ENCODE measurements around the gene HARS1.
"Not testable (repeated sequence)": the region's sequence is repeated elsewhere in the genome, so short reads cannot be mapped to it uniquely, and the experiment has no call there.

HARS1 gene

GRCh38 chr5:140677947-140678346, 13.2 kb downstream of the HARS1 start:
- Histone ChIP-seq H3K9me3 (ENCODE audit: control insufficient read depth, low read length) (no peaks in the 10 kb centered on the region), H3K27ac (ENCODE audit: insufficient read depth, low read depth, low read length, poor library complexity, severe bottlenecking) (no peak overlapping the region), H3K36me3 (ENCODE audit: control insufficient read depth, insufficient read depth, low read length) (peaks cover 28% of the 10 kb centered on the region), H3K4me3 (ENCODE audit: insufficient read depth, low read depth, low read length) (no peak overlapping the region), H3K4me1 (ENCODE audit: control insufficient read depth, insufficient read depth, low read length) (no peaks in the 10 kb centered on the region), H3K27me3 (ENCODE audit: control insufficient read depth, insufficient read depth, low read length, poor library complexity, severe bottlenecking) (no peaks in the 10 kb centered on the region)
- 91 to 97% methylated on average over 3 of the region's 3 CpGs for WGBS, 2 experiments

GRCh38 chr5:140674629-140675028, 16.5 kb downstream of the HARS1 start:
- Histone ChIP-seq H3K9me3 (ENCODE audit: control insufficient read depth, low read length) (no peaks in the 10 kb centered on the region), H3K27me3 (ENCODE audit: control insufficient read depth, insufficient read depth, low read length, poor library complexity, severe bottlenecking) (no peaks in the 10 kb centered on the region), H3K36me3 (ENCODE audit: control insufficient read depth, insufficient read depth, low read length) (peaks cover 31% of the 10 kb centered on the region), H3K4me1 (ENCODE audit: control insufficient read depth, insufficient read depth, low read length) (no peaks in the 10 kb centered on the region), H3K27ac (ENCODE audit: insufficient read depth, low read depth, low read length, poor library complexity, severe bottlenecking) (no peak overlapping the region), H3K4me3 (ENCODE audit: insufficient read depth, low read depth, low read length) (no peak overlapping the region)
- 97 to 99% methylated on average over 4 of the region's 4 CpGs for WGBS, 2 experiments

DNA sequence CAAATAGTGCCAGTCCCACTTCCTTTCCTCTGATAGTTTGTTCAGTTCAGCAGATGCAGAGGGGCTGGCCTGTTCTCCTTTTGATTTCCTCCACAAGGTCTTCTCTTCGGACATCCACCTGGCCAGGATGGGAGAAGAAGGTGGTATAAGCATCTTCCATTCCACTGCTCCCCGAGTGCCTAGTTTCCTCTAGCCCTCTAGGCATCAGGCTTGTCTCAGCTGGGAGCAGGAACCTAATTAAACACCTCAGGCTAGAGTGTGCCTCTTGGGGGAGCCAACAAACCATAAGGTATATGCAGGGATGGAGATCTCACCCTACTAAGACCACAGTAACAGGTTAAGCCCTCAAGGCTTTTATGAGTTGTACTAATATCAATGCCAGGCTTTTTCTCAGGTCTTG, 17.0 kb downstream of the HARS1 start:
- no peaks in the 10 kb centered on the region for H3K4me1 ChIP-seq (ENCODE audit: control insufficient read depth, insufficient read depth, low read length)
- H3K9me3 ChIP-seq (ENCODE audit: control insufficient read depth, low read length), result no peaks in the 10 kb centered on the region
- no peak overlapping the region for H3K4me3 ChIP-seq (ENCODE audit: insufficient read depth, low read depth, low read length)
- 88 to 94% methylated on average over 2 of the region's 2 CpGs for WGBS, 2 experiments
- no peak overlapping the region for H3K27ac ChIP-seq (ENCODE audit: insufficient read depth, low read depth, low read length, poor library complexity, severe bottlenecking)
- peaks cover 31% of the 10 kb centered on the region for H3K36me3 ChIP-seq (ENCODE audit: control insufficient read depth, insufficient read depth, low read length)
- H3K27me3 ChIP-seq (ENCODE audit: control insufficient read depth, insufficient read depth, low read length, poor library complexity, severe bottlenecking), result no peaks in the 10 kb centered on the region

- Histone ChIP-seq H3K27ac (ENCODE audit: insufficient read depth, low read depth, low read length, poor library complexity, severe bottlenecking) (no peak within 1 kb of the TSS), H3K4me3 (ENCODE audit: insufficient read depth, low read depth, low read length) (no peak within 1 kb of the TSS), H3K4me1 (ENCODE audit: control insufficient read depth, insufficient read depth, low read length) (no peaks in the 10 kb centered on the region), H3K36me3 (ENCODE audit: control insufficient read depth, insufficient read depth, low read length) (peaks cover 39% of the 10 kb centered on the region), H3K27me3 (ENCODE audit: control insufficient read depth, insufficient read depth, low read length, poor library complexity, severe bottlenecking) (no peaks in the 10 kb centered on the region), H3K9me3 (ENCODE audit: control insufficient read depth, low read length) (no peaks in the 10 kb centered on the region)
- 93 to 94% methylated on average over 45 of the region's 45 CpGs for WGBS, 2 experiments
Measured at GRCh38 chr5:140673187-140673976, 17.8 kb downstream of the HARS1 start, which contains the start of gene DND1. Gene DND1 (minus strand): TSS chr5:140673576. CDS start chr5:140673542, 34 bp downstream.

- Histone ChIP-seq H3K36me3 (ENCODE audit: control insufficient read depth, insufficient read depth, low read length) (peaks cover 38% of the 10 kb centered on the region), H3K9me3 (ENCODE audit: control insufficient read depth, low read length) (no peaks in the 10 kb centered on the region), H3K27me3 (ENCODE audit: control insufficient read depth, insufficient read depth, low read length, poor library complexity, severe bottlenecking) (no peaks in the 10 kb centered on the region), H3K27ac (ENCODE audit: insufficient read depth, low read depth, low read length, poor library complexity, severe bottlenecking) (no peak overlapping the region), H3K4me1 (ENCODE audit: control insufficient read depth, insufficient read depth, low read length) (no peaks in the 10 kb centered on the region), H3K4me3 (ENCODE audit: insufficient read depth, low read depth, low read length) (no peak overlapping the region)
- 96% methylated on average over 70 of the region's 70 CpGs for WGBS, 2 experiments
Measured at GRCh38 chr5:140672455-140673186, 18.5 kb downstream of the HARS1 start.

DNA sequence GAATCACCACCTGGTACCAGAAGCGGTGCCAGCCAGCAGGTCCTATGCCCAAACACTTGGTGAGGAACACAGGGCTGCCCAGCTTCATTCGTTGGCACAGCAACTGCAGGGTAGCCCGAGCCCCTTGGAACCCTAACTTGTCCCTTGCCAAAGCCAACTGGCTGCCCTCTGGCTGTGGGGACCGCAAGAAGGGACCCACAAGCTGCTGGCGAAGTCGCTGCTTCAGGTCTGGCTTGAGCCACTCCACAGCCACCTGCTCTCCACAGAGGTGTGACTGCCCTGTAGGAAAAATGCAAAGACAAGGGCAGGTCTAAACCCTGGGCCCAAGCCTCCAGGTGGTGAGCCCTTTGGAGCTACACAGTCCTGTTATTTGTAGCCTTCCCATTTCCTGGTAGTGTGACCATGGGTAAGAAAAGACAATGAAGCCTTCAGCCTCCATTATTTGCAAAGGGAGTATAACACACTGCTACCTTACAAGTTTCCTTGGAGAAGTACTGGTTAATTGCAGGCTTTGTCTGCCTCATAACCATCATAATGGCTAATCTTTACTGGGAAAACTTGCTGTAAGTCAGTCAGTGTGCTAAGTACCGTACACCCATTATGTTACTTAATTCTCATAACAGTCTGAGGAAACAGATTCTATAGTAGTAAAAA, 19.6 kb downstream of the HARS1 start:
- H3K27ac ChIP-seq (ENCODE audit: insufficient read depth, low read depth, low read length, poor library complexity, severe bottlenecking), result no peak overlapping the region
- WGBS, 2 experiments, result 96 to 98% methylated on average over 6 of the region's 7 CpGs

GRCh38 chr5:140671035-140671434, 20.1 kb downstream of the HARS1 start:
- 85 to 95% methylated on average over 3 of the region's 4 CpGs for WGBS, 2 experiments
- not testable (repeated sequence) for H3K27me3 ChIP-seq (ENCODE audit: control insufficient read depth, insufficient read depth, low read length, poor library complexity, severe bottlenecking); H3K27ac ChIP-seq (ENCODE audit: insufficient read depth, low read depth, low read length, poor library complexity, severe bottlenecking); H3K4me1 ChIP-seq (ENCODE audit: control insufficient read depth, insufficient read depth, low read length); H3K9me3 ChIP-seq (ENCODE audit: control insufficient read depth, low read length); H3K4me3 ChIP-seq (ENCODE audit: insufficient read depth, low read depth, low read length)
- H3K36me3 ChIP-seq (ENCODE audit: control insufficient read depth, insufficient read depth, low read length), result peaks cover 31% of the 10 kb centered on the region

More for the DNA sequence above, 19.6 kb downstream of the HARS1 start:
- no peaks in the 10 kb centered on the region for H3K4me1 ChIP-seq (ENCODE audit: control insufficient read depth, insufficient read depth, low read length)
- H3K9me3 ChIP-seq (ENCODE audit: control insufficient read depth, low read length), result no peaks in the 10 kb centered on the region
- H3K4me3 ChIP-seq (ENCODE audit: insufficient read depth, low read depth, low read length), result no peak overlapping the region
- H3K27me3 ChIP-seq (ENCODE audit: control insufficient read depth, insufficient read depth, low read length, poor library complexity, severe bottlenecking), result no peaks in the 10 kb centered on the region
- H3K36me3 ChIP-seq (ENCODE audit: control insufficient read depth, insufficient read depth, low read length), result peaks cover 34% of the 10 kb centered on the region

- no peaks in the 10 kb centered on the region for H3K4me1 ChIP-seq (ENCODE audit: control insufficient read depth, insufficient read depth, low read length)
- peak within 1 kb of the TSS; percentile 81 for H3K27ac ChIP-seq (ENCODE audit: insufficient read depth, low read depth, low read length, poor library complexity, severe bottlenecking)
- WGBS, 2 experiments, result 1% methylated on average over 54 of the region's 54 CpGs
- H3K27me3 ChIP-seq (ENCODE audit: control insufficient read depth, insufficient read depth, low read length, poor library complexity, severe bottlenecking), result no peaks in the 10 kb centered on the region
- peaks cover 39% of the 10 kb centered on the region for H3K36me3 ChIP-seq (ENCODE audit: control insufficient read depth, insufficient read depth, low read length)
- peak within 1 kb of the TSS; percentile 92 for H3K4me3 ChIP-seq (ENCODE audit: insufficient read depth, low read depth, low read length)
- H3K9me3 ChIP-seq (ENCODE audit: control insufficient read depth, low read length), result no peaks in the 10 kb centered on the region
Measured at GRCh38 chr5:140664359-140665119, 26.6 kb downstream of the HARS1 start, which contains the start of gene WDR55. Gene WDR55 (plus strand): TSS chr5:140664904. CDS start chr5:140664913, 9 bp downstream.

DNA sequence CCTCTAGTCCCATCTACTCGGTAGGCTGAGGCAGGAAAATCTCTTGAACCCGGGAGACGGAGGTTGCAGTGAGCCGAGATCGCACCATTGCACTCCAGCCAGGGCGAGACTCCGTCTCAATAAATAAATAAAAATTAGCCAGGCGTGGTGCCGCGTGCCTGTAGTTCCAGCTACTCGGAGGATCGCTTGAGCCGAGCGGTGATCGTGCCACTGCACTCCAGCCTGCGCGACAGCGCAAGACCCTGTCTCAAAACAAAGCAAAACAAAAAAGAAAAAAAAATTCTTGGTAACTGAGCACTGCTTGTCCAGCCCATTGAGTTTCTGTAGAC, 27.2 kb downstream of the HARS1 start:
- no peaks in the 10 kb centered on the region for H3K4me1 ChIP-seq (ENCODE audit: control insufficient read depth, insufficient read depth, low read length)
- H3K27ac ChIP-seq (ENCODE audit: insufficient read depth, low read depth, low read length, poor library complexity, severe bottlenecking), result peak overlapping the region; percentile 81
- WGBS, 2 experiments, result 80 to 83% methylated on average over 18 of the region's 18 CpGs
- peak overlapping the region; percentile 92 for H3K4me3 ChIP-seq (ENCODE audit: insufficient read depth, low read depth, low read length)
- H3K36me3 ChIP-seq (ENCODE audit: control insufficient read depth, insufficient read depth, low read length), result peaks cover 39% of the 10 kb centered on the region
- no peaks in the 10 kb centered on the region for H3K9me3 ChIP-seq (ENCODE audit: control insufficient read depth, low read length)
- no peaks in the 10 kb centered on the region for H3K27me3 ChIP-seq (ENCODE audit: control insufficient read depth, insufficient read depth, low read length, poor library complexity, severe bottlenecking)

Data from ectodermal cell (in vitro differentiated cells).